H9 (cell line): ENCODE data around the gene CARMIL3. TPM values are rescaled to one million over a fixed set of nuclear protein-coding genes. Genes with fewer than 3 reads are reported as not detected.

Experiments used
- DNase-seq: peaks from one replicate; pipeline ENCODE4 v3.0.0-alpha.2; 2017
- H2AFZ ChIP-seq: one replicate; pipeline ENCODE4 v1.6.1; 2013; ENCODE audit warnings: mild to moderate bottlenecking, low read length, control low read depth, moderate library complexity
- H2AK5ac ChIP-seq: 2 replicates; pipeline ENCODE4 v1.6.1; 2013; ENCODE audit warnings: low read length, control low read depth, mixed read lengths; ENCODE audit not compliant: insufficient read length
- H2BK120ac ChIP-seq: one replicate; pipeline ENCODE4 v1.6.1; 2013; ENCODE audit warnings: low read depth, mild to moderate bottlenecking, low read length, control low read depth, inconsistent platforms; ENCODE audit not compliant: poor library complexity, severe bottlenecking
- H2BK12ac ChIP-seq: 2 replicates; pipeline ENCODE4 v1.6.1; 2013; ENCODE audit warnings: low read length, control low read depth, mixed read lengths, low read depth; ENCODE audit not compliant: insufficient read length
- H2BK15ac ChIP-seq: 2 replicates; pipeline ENCODE4 v1.6.1; 2013; ENCODE audit warnings: low read depth, low read length, control low read depth
- H2BK20ac ChIP-seq: one replicate; pipeline ENCODE4 v1.6.1; 2013; ENCODE audit warnings: low read depth, mild to moderate bottlenecking, low read length, control low read depth, inconsistent platforms; ENCODE audit not compliant: poor library complexity, severe bottlenecking
- H2BK5ac ChIP-seq: 2 replicates; pipeline ENCODE4 v1.6.1; 2013; ENCODE audit warnings: low read length, control low read depth, mixed read lengths; ENCODE audit not compliant: insufficient read length
- H3K14ac ChIP-seq: 2 replicates; pipeline ENCODE4 v1.6.1; 2013; ENCODE audit warnings: low read length, control low read depth; ENCODE audit not compliant: insufficient read depth
- H3K18ac ChIP-seq: 2 replicates; pipeline ENCODE4 v1.6.1; 2013; ENCODE audit warnings: low read depth, mild to moderate bottlenecking, mixed read lengths, low read length, control low read depth; ENCODE audit not compliant: insufficient read length
- H3K23ac ChIP-seq: 2 replicates; pipeline ENCODE4 v1.6.1; 2013; ENCODE audit warnings: low read length, control low read depth, mixed read lengths, low read depth; ENCODE audit not compliant: insufficient read length
- H3K23me2 ChIP-seq: 2 replicates; pipeline ENCODE4 v1.6.1; 2013; ENCODE audit warnings: low read depth, mild to moderate bottlenecking, mixed read lengths, low read length, control low read depth; ENCODE audit not compliant: insufficient read length, poor library complexity, severe bottlenecking
- H3K27ac ChIP-seq: 2 replicates; pipeline ENCODE4 v1.5.1; 2013; ENCODE audit warnings: low read length, control low read depth, mixed read lengths, low read depth; ENCODE audit not compliant: insufficient read length
- H3K27me3 ChIP-seq: 2 replicates; pipeline ENCODE4 v1.6.1; 2013; ENCODE audit warnings: low read length, control low read depth, inconsistent platforms; ENCODE audit not compliant: insufficient read depth
- H3K4ac ChIP-seq: 2 replicates; pipeline ENCODE4 v1.6.1; 2013; ENCODE audit warnings: low read depth, mild to moderate bottlenecking, control low read depth, inconsistent platforms, low read length, moderate library complexity
- H3K4me1 ChIP-seq: 2 replicates; pipeline ENCODE4 v1.6.1; 2013; ENCODE audit warnings: low read length, control low read depth, inconsistent platforms; ENCODE audit not compliant: insufficient read depth
- H3K4me2 ChIP-seq: 2 replicates; pipeline ENCODE4 v1.6.1; 2013; ENCODE audit warnings: low read length, control low read depth, mixed read lengths; ENCODE audit not compliant: insufficient read length, insufficient read depth
- H3K56ac ChIP-seq: 2 replicates; pipeline ENCODE4 v1.6.1; 2013; ENCODE audit warnings: low read depth, mild to moderate bottlenecking, mixed read lengths, low read length, control low read depth; ENCODE audit not compliant: insufficient read length
- H3K79me1 ChIP-seq: 2 replicates; pipeline ENCODE4 v1.6.1; 2013; ENCODE audit warnings: low read depth, mild to moderate bottlenecking, moderate library complexity, low read length, control low read depth, inconsistent platforms; ENCODE audit not compliant: insufficient read depth, poor library complexity, severe bottlenecking
- H3K79me2 ChIP-seq: 2 replicates; pipeline ENCODE4 v1.6.1; 2013; ENCODE audit warnings: low read length, control low read depth, inconsistent platforms; ENCODE audit not compliant: insufficient read depth
- H3K9ac ChIP-seq: 2 replicates; pipeline ENCODE4 v1.6.1; 2013; ENCODE audit warnings: low read length, control low read depth, mixed read lengths; ENCODE audit not compliant: insufficient read length; ENCODE audit errors: extremely low read depth
- H3K9me3 ChIP-seq: one replicate; pipeline ENCODE4 v1.6.1; 2013; ENCODE audit warnings: low read depth, low read length, inconsistent platforms; ENCODE audit not compliant: control insufficient read depth
- H3T11ph ChIP-seq: one replicate; pipeline ENCODE4 v1.6.1; 2013; ENCODE audit warnings: mild to moderate bottlenecking, low read length, control low read depth, inconsistent platforms
- H4K20me1 ChIP-seq: one replicate; pipeline ENCODE4 v1.6.1; 2013; ENCODE audit not compliant: control insufficient read depth, insufficient read length, insufficient read depth
- H4K5ac ChIP-seq: 2 replicates; pipeline ENCODE4 v1.6.1; 2013; ENCODE audit warnings: low read depth, mild to moderate bottlenecking, mixed read lengths, low read length, control low read depth; ENCODE audit not compliant: insufficient read length
- H4K8ac ChIP-seq: replicated peaks from 2 replicates; pipeline ENCODE4 v1.6.1; 2013; ENCODE audit warnings: low read length, control low read depth, mixed read lengths, low read depth; ENCODE audit not compliant: insufficient read length
- H4K91ac ChIP-seq: 2 replicates; pipeline ENCODE4 v1.6.1; 2013; ENCODE audit warnings: low read depth, mild to moderate bottlenecking, moderate library complexity, mixed read lengths, low read length, control low read depth; ENCODE audit not compliant: insufficient read length
- H3K27ac Mint-ChIP-seq, 3 experiments: 2 replicates in 2 of 3; 3 replicates in 1 of 3; pipeline ENCODE4 v1.8.0; 2020 to 2021; ENCODE audit warnings: mixed read lengths in 3 of 3, mild to moderate bottlenecking in 1 of 3, moderate library complexity in 1 of 3
- H3K27me3 Mint-ChIP-seq: 2 replicates; pipeline ENCODE4 v1.8.0; 2021; ENCODE audit warnings: low read depth, mild to moderate bottlenecking, moderate library complexity, mixed read lengths
- H3K36me3 Mint-ChIP-seq, 3 experiments: 2 replicates in 2 of 3; 3 replicates in 1 of 3; pipeline ENCODE4 v1.8.0; 2020 to 2021; ENCODE audit warnings: low read depth in 3 of 3, mixed read lengths in 3 of 3; ENCODE audit not compliant: insufficient read depth in 1 of 3
- H3K4me1 Mint-ChIP-seq, 2 experiments: 2 replicates each; pipeline ENCODE4 v1.8.0; 2020; ENCODE audit warnings: mixed read lengths in 2 of 2
- H3K4me3 Mint-ChIP-seq, 2 experiments: 2 replicates in 1 of 2; 3 replicates in 1 of 2; pipeline ENCODE4 v1.8.0; 2020 to 2021; ENCODE audit warnings: mild to moderate bottlenecking in 2 of 2, mixed read lengths in 2 of 2, moderate library complexity in 1 of 2
- H3K9me3 Mint-ChIP-seq, 2 experiments: 2 replicates in 1 of 2; 3 replicates in 1 of 2; pipeline ENCODE4 v1.8.0; 2020; ENCODE audit warnings: mild to moderate bottlenecking in 2 of 2, mixed read lengths in 2 of 2, moderate library complexity in 1 of 2
- CTCF ChIP-seq: fragments of 200-600 bp; sonication (generic); conservative IDR thresholded peaks from 3 replicates; pipeline ENCODE4 v1.8.0; 2021; ENCODE audit warnings: antibody characterized with exemption, mild to moderate bottlenecking
- WGBS: extraction: QIAGEN DNeasy Blood & Tissue Kit; methylation state at CpG from one replicate; pipeline ENCODE4 v1.1.7; 2013; ENCODE audit warnings: missing lambda C conversion rate, low lambda C conversion rate, mixed read lengths; ENCODE audit not compliant: insufficient read length; ENCODE audit errors: extremely low coverage; 5-methylcytosine and 5-hydroxymethylcytosine counted together
- total RNA-seq: library from RNA; stranded (reverse); gene quantifications from 2 replicates; pipeline ENCODE4 v1.2.1, GENCODE V29; 2021

CARMIL3 gene
- total RNA-seq, 1 experiment from 2014 or later = 5.8 TPM

GRCh38 chr14:24074625-24075484 lies 23.0 kb downstream of the CARMIL3 start:
- Histone ChIP-seq H2AFZ (no peak overlapping the region), H3K27ac (no peak overlapping the region), H3K14ac (no peak overlapping the region), H3K23ac (no peak overlapping the region), H4K91ac (no peak overlapping the region), H3K27me3 (no peaks in the 10 kb centered on the region), H2BK5ac (no peak overlapping the region), H4K20me1 (no peaks in the 10 kb centered on the region), H2AK5ac (no peak overlapping the region), H4K8ac (no peak overlapping the region), H3K79me1 (no peaks in the 10 kb centered on the region), H3K23me2 (no peaks in the 10 kb centered on the region), H3T11ph (no peak overlapping the region), H2BK120ac (no peak overlapping the region), H3K9ac (no peak overlapping the region), H2BK15ac (no peak overlapping the region), H3K4me2 (no peak overlapping the region), H3K9me3 (no peaks in the 10 kb centered on the region), H2BK20ac (no peak overlapping the region), H3K18ac (no peak overlapping the region), H4K5ac (no peak overlapping the region), H3K79me2 (no peaks in the 10 kb centered on the region), H3K4ac (no peak overlapping the region), H3K4me1 (peaks cover 3% of the 10 kb centered on the region; the same call in 1 of the 2 replicates), H2BK12ac (no peak overlapping the region), H3K56ac (no peak overlapping the region)
- H3K4me3 Mint-ChIP-seq = no peak overlapping the region
- no CpG with 5 or more reads among the region's 11 CpGs for WGBS
- DNase-seq = no peak
- H3K27me3 Mint-ChIP-seq = peaks cover under 1% of the 10 kb centered on the region
- H3K4me1 Mint-ChIP-seq = peaks cover 21 to 29% of the 10 kb centered on the region in 2 experiments
- no peak overlapping the region; a peak in 1 of 7 replicates for H3K27ac Mint-ChIP-seq
- no peak for TF ChIP-seq CTCF
- no peaks in the 10 kb centered on the region for H3K9me3 Mint-ChIP-seq
- no peaks in the 10 kb centered on the region for H3K36me3 Mint-ChIP-seq
